GM04503 (cell line): ENCODE measurements around the gene METTL25B.

Experiments
- DNase-seq: peaks from one replicate; pipeline ENCODE4 v3.0.0-alpha.2; 2012; ENCODE audit warnings: low read depth

The METTL25B gene

DNA sequence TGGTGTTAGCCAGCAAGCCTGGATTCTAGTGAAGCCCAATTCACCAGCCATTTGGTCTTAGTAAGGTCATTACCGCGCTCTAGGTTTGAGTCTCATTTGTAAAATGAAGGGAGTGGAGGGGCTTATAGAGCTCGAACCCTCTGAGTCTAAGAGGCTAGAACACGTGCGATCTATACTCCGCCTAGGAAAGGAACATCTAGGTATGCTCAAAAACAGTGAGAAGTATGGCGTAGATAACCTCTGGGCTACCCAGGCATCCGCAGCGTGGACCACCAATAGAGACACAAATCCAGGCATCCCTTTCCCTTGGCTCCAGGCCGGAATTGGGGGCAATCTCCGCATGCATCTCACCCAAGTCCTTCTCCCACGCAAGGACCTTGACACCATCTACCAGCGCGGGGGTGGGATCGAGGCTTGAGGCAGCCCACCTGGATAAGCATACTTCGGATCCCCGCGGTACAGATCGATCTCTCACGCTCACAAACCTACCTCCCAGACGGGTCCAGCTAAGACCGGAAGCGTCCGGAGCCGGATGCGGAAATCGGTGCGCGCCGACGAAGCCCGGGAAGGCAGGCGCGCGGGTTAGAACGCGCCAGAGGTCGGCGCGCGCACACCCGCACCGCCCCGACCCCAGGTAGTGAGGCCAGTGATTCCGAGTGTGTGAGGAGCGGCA lies at the start of gene METTL25B:
METTL25B (plus strand) TSS at position 544 of the 673 bp plus-strand sequence. CDS start 636 bp downstream, outside the sequence.
- DNase-seq = no peak

DNA sequence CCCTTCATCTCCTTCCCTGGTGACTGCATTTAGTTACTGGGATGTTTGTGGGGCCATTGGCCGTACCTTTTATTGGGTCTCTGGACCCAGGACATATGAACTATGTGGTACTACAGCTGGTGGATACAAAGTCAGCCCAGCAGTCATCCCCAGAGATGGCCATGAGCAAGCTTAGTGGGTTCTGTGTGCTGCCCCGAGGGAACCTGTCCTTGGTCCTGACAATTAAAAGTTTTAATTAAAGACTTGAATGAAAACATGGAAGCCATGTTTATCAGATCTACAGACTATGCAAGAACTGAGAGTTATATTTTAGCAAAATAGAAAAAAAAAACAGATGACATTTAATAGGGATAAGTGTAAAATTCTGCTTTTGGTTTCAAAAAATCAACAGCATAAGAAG lies 48.2 kb upstream of the METTL25B start:
- no peak for DNase-seq

DNA sequence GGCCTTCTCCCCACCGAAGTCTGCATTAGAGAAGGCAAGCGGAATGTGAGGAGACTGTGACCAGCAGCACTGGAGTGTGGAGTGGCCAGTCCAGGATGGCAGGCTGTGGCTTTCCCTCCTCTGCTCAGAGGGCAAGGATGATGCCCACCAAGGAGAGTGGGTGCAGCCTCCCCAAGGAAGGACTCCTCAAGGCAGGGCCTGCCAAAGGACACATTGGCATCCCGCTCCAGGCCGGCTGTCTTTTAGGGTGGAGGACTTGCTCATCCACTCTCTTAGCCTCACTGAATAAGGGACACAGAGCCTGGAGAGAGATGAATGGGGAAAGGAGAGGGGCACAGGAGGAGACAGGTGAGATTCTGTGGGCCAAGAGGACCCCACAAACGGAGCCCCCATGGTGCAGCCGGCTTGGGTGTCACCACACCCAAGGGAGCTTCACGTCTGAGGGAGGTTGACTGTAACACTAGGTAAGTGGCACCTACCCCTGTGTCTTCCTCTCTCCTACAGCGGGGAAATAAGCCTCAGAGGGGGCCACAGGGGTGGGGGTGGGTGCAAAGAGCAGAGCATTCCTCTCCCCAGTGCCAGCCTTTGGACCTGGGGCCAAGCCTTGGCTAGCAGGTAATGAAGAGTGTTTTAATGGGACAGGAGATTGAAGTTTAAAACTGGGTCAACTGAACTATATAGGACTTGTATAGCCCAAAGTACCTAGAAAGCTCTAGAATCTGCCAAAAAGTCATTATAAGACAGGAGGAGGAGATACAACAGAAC lies 46.9 kb upstream of the METTL25B start:
- DNase-seq = no peak

DNA sequence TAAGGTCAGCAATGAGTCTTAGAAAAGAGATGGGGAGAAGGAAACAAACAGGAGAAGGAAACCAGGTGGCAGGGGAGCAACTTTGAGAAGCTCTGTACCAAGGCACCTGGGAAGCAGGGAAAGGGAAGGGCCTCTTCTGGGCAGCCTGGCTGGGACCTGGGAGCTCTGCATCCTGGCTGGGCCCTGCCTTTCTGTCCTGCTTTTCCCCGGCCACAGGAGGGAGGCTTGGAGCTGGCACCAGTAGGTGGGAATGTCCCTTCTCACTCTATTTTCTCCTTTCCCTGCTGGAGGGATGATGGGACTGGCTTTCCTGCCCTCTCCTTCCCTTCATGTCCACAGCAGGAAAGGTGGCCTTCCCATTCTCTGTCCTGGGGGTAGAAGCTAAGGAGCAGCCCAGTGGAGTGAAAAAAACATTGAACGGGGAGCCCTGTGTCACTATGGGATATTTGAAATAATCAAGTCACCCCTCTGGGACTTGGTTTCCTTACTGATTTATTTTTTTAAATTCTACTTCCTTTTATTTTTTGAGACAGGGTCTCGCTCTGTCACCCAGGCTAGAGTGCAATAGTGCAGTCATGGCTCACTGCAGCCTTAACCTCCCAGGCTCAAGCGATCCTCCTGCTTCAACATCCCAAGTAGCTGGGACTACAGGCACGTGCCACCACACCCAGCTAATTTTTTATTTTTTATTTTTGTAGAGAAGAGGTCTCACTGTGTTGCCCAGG lies 45.9 kb upstream of the METTL25B start:
- DNase-seq = no peak

DNA sequence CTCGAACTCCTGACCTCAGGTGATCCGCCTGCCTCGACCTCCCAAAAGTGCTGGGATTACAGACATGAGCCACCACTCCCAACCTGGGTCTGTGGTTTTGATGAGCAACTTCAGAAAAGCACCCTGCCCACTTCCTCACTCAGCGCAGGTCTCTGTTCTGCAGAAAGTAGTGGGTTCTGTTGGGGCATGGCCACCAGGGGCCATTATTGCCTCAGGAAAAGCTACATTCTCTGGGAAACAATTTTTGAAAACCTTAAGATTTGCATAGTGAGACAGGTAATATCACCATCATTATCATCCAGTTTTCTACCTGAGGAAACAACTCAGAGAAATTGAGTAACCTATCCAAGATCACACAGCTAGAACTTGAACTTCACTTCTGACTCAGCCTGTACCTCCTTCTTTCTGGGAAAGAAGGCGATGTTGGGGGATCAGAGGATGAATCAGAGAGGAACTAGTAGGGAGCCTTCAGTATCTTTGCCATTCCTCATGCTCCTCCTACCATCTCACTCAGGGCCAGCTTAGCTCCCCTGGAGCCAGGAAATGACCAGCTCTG lies 44.0 kb upstream of the METTL25B start:
- DNase-seq = no peak

DNA sequence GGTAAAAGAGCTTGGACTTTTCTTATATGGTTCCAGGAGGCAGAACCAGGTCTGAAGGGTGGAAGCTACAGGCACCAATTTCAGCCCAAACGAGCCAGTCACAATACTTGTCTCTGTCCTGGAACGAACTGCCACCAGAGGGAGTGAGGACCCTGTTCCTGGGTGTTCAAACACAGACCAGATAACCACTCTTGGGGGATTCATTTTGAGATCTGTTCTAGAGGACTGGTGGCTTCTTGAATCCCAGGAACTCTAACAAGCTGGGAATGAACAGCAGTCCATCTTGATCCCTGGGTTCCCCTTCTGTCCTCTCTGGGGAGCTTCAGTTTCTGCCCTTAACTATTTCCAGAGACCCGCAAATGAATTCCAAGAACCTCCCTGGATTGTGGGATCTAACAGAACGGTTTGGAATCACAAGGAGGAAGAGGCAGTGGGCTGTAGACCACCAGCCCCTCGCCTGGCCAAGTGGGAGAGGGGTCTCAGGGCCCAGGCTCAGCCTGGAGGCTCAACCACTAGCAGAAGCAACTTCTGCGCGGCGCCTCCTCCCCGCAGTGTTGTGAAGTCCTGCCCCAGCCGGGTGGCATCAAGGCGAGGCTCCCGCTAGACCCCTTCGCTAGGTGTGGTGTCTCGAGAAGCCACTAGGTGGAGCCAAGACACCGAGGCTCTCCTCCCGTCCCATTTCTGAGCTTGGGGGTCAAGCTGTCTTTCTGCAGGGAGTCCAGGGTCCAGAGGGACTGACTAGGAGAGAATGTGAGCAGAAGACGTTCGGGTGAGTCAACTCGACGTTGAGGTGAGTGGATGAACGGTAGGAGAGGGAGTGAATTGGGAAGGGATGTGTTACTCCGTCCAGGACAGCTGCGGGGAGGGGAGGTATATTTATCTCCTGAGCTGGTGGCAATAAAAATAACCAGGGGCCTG lies 39.0 kb upstream of the METTL25B start:
- DNase-seq = no peak

DNA sequence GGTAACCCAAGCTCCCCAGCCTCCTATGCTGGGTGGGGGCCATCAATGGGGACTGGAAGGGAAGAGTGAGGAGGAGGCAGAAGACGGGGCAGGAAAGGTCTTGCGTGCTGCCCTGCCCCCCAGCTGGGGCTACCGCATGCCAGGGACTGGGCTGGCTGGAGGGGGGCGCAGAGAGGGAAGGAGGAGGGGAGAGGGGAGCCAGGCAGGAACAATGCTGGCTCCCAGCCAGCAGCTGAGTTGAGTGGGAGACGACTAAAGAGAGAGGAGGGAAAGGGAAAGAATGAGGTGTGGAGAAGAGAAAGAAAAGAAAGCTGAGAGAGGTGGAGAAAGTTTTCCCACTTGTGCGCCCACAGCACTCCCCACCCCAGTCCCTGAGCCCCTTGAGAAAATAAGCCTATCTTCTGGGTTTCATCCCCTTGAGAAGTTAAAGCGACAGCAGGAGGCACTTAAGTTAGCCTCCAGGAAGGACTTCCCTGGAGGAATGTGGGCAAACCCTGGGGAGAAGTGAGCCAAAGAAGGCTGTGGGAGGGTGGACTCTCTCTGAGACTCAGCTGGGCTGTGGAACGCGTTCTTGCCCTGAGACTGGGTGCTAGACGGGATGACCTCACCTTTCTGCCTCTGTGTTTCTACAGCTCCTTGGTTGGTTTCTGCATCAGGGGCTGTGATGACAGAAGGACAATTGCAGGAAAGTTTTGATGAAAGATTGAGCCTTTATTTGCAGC lies 38.2 kb upstream of the METTL25B start:
- DNase-seq = no peak

DNA sequence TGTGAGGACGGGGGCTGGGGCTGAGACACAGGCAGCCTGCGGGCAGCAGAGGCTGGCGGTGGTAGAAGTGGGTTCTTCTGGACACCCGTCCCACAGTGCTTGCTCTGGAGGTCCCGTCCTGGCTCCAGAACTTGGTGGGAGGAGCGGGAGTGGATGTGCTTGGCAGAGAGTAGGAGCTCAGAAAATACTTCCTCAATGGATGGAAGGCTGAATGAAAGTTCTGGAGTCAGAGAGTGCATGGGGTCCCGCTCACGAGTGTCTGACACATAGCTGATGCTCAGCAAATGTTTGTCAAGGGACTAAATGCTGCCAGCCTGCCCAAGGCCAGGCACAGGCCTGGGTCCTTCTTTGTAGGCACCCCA lies 37.6 kb upstream of the METTL25B start:
- no peak for DNase-seq

DNA sequence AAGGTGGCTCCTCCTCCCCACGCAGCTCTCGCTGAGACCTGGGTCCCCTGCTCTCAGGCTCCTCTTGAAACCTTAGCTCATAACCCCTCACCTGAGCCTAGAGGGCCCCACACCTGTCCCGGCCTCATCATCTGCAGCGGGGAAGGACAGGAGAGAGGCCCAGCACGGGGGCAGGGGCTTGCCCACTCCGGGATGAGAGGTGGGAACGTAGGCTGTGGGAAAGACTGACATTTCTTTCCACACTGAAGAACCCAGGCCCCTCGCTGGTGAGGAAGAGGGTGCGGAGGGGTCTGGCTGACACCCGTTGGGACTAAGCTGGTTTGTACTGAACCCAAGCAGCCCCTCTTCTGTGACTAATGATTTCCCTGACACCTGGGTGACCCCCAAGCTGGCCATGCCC lies 37.1 kb upstream of the METTL25B start:
- DNase-seq = no peak

DNA sequence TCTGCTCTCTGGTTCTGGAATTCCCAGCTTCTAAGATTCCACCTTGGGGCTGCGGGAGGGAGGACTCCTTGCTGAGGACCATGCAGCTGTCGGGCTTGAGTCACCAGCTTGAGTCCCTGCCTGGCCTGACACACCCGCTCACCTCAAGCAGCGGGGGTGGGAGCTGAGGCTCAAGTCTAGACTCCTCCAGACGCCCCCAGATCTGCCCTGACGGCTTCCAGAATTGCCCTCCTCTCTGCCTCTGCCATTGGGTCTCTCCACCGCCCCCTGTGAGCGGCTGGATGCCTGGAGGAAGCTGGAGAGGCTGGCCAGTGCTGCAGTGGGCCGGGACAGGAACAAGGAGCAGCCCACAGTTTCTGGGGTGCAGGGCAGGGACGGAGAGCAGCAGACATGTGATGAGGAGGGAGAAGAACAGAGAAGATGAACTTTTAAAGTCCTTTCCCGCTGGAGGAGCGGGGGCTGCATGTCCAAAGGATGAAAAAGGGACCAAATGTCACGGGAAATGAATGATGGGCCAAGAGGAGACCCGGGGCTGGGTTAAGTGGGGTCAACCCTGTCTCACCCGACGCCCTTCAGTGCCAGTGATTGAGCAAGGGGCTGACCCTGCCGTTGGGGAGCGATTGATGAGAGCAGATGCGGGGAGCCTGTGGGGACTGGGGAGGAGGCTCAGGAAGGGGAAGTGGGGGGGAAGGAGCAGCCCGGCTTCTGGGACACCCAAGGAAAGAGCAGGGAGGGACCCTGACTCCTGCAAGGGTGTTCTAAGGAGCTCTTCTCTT lies 36.4 kb upstream of the METTL25B start:
- no peak for DNase-seq

DNA sequence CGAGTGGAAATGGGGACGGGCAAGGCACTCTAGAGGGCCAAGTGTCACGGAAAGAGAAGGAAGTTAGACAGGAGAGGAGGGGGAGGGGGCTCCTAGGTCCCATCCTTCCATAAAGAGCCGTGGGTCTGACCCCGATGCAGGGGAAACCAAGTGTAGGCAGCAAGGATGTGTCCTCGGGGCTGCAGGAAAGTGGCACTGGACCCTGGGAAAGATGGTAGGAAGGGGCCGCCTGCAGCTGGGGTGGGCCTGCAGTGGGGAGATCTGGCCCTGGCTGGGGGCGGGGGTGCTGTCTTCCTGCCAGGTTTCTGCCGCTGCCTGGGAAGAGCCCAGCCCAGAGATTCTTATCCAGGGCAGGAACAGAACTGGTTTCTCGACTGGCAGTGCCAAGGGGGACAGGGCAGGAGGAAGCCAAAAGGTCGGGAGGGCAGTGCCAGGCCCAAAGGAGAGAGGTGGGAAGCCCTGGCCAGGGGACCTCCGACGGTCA lies 35.8 kb upstream of the METTL25B start:
- DNase-seq = no peak

DNA sequence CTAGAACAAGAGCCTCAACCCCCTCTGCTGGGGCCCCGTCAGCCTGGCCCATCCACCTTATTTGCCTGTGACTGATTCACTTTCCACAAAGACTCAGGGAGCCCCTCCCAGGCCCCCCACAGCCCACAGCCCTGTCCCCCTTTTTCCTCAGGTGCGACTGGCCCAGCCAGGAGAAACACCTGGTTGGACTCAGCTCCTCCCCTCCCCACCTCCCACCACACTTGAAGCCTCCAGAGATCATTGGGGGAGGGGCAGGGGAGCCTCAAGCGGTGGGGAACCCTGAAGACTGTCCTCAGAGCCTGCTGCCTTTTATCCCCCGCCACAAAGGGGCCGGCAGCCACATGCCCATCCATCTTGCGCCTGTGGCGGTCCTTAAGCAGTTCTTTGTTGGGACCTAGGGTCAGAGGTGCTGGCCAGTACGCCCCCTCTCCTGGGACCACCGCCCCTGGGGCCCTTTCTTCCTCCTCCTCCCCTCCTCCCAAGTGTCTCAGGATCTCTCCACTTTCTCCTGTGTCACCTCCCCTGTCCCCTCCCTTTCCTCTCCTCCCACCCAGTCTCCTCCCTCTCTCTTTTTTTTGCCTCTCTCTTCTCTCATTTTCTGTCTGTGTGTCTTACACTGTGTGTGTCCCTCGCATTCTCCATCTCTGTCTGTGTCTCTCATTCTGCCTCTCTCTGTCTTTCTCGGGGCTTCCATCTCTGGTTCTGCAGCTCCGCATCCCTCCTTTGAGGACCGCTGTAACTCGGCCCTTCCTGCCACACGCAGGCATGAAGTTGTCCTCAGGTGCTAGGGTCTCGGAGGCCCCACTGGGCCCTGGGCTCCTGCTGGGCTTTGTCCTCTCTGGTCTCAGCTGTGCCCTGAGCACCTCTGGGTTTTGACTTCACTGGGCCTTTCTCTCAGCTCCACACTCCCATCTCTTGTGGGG lies 35.1 kb upstream of the METTL25B start:
- no peak for DNase-seq

DNA sequence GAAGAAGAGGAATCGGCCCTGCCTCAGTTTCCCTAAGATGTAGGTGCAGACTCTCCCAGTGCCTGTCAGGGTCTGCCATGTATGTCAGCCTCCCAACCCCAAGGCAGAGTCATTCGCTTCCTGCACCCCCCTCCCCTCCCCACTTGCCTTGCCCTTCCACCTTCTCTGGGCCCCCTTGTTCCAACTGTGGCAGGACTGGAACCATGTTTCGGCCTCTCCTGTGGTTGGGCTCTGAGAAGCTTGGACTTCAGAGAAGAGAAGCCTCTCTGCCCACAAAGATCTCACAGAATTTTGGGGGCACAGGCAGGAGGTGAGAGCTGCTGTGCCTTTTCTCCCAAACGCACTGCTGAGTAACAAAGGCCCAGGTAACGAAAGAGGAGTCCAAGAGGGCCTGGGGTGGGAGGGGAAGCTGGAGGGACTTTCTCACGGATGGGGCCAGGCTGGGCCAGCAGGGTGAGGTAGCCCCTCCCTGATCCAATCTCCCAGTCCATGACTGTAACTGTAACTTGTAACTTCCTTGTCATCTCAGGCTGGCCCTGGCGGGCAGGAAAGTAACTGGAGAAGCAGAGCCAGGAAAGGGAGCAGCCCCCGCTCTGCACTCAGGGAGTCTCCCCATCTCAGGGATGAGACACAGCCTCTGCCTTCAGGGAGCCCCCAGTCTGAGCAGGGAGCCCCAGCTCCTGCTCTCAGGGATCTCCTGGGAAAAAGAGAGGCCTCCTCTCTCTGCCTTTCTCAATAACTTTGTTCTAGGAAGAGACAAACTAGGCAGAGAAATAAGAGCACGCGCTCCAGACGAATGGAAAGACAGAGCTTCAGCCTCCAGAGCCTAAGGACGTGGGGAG lies 34.2 kb upstream of the METTL25B start:
- no peak for DNase-seq

DNA sequence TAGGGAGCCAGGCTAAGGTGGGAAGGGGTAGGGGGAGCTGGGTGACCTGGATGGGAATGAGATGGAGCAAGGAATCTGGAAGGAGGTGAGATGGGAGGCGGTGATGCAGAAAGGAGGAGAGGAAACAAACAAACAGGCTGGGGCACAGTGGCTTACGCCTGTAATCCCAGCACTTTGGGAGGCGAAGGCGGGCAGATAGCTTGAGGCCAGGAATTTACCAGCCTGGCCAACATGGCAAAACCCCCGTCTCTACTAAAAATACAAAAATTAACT lies 33.6 kb upstream of the METTL25B start:
- no peak for DNase-seq

DNA sequence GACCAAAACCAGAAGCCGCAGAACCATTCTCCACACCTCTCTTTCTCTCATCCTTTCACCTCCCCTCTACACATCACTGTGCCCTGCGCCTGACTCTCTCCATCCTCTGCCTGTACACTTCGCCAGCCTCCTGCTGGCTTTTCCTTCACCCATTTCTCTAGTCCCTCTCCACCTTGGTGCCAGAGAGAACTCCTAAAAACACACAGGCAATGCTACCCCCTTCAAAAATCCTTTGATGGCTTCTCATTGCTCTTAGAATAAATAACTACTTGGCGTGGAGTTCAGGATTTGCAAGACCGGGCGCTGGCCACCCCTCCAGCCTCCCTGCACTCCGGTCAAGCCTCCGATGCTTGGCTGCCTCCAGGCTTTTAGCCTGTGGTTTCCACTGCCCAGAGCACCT lies 31.5 kb upstream of the METTL25B start:
- no peak for DNase-seq

DNA sequence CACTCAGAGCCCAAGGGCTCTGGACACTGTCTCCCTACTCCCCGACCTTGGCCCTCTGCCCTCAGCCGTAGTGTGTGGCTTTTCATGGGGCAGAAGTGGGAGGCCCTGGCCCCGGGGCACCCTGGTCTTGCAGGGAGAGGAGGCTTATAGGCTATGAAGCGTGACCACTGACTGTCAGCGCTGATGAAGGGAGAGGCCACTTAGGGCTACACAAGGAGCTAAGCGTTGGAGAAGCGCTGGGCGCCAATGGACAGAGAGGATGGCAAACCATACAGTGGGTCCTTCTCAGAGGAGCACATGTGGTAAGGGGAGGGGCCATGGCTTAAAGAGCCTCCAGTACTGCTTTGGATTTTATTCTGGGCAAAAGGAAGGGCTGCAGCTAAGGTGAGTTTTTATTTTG lies 30.8 kb upstream of the METTL25B start:
- DNase-seq = no peak

DNA sequence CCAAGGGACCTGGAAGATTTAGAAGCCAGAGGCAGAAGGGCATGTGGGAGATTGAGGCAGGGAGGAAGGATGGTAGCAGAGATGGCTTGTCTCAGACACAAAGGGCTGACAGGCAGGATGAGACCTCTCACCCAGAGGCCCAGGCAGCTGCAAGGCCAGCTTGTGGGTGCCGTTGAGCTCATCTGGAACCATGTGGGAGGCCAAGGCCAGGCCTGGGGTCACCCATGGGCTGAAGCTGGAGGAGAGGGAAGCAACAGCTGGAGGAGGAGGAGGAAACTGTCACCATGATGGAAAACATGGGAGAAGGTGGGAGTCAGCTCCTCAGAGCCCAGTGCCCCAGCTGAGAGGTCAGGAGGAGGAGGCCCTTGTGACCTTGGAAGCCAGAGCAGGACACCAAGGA lies 29.3 kb upstream of the METTL25B start:
- no peak for DNase-seq
